ENCODE results near the gene COL4A4.

DNA sequence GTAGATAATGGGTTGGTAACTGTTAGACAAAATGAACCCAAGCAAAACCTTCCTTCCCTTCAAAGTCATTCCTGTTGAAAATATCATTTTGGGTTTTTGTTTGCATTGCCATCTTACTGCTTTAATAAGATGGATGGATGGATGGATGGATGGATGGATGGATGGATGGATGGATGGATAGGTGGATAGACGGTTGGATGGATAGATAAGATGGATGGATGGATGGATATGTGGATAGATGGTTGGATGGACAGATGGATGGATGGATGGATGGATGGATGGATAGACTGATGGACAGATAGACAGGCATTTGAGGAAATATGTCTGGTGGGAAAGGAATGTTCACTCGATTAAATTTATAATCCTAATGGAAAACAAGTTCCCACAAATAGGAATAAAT, 133.2 kb downstream of the COL4A4 start:
- TF ChIP-seq CTCF (IDR thresholded peaks at IDR 0.05; ENCODE audit: extremely low read depth in 1 of 2, insufficient read depth in 1 of 2, low read depth in 1 of 2, low read length in 2 of 2) (no peak), POLR2A (IDR thresholded peaks at IDR 0.05; ENCODE audit: low read depth, low read length) (no peak)
